ENCODE measurements around the gene POLN. TPM values are rescaled to one million over a fixed set of nuclear protein-coding genes. Genes with fewer than 3 reads are reported as not detected.

The POLN gene
- 1 to 10 TPM in 2 of 4 donors, under 1 TPM in 2; 0.27 to 2.6 (median 1.4) TPM for total RNA-seq

DNA sequence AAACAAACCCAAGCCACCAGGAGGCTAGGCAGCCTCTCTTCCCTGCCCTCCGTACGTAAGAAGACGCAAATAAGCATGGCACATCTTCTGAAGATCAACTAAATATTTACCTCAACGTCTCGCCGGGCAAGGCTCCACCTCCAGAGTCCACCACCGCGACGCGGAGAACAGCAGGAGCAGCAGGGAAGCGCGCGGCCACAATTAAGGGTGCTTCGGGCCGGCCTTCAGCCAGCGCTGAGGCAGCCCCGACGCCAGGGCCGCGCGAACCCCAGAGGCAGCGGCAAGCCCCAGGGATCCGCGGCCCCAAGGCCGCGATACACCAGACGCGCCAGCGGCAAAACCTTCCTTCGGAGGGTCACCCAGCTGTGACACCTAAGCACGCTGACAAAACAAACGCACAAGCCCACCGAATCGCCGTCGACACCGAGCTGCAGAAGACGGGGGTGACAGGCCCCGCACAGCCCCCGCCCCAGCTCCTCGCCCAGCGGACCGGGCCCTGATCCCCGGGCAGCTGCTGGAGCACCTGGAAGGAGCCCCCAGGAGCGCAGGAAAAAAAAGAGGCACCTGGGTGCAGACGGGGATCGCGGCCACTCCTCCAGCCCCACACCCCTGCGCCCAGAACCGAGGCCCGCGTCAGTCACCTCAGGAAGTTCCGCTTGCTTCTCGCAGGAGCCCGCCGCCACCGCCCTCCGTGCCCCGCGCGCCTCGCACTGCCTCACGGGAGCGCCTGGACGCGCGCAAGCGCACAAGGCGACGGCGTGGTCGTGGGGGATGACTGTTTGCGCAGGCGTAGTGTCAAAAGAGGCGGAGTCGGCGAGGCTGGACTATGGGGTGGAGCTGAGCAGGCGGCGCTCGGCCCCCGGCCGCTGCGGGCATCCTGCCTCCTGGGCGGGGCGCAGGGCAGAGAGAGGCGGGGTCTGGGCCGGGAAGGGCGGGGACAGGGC is at the start of gene POLN, which contains the start of gene HAUS3:
Gene POLN (minus strand): TSS at position 712 of the 944 bp plus-strand sequence. CDS start 12,890 bp downstream, outside the sequence.
Gene HAUS3 (minus strand): TSS at position 712 of the 944 bp plus-strand sequence. CDS start 1,175 bp downstream, outside the sequence.
- H3K36me3 ChIP-seq = peaks cover 0 to 6% (median under 1%) of the 10 kb centered on the region in 4 donors
- DNase-seq = peak; percentile 99
- H3K4me3 ChIP-seq = peak within 1 kb of the TSS; percentile 74 to 99 (median 94)
- TF ChIP-seq, protein P1, sequence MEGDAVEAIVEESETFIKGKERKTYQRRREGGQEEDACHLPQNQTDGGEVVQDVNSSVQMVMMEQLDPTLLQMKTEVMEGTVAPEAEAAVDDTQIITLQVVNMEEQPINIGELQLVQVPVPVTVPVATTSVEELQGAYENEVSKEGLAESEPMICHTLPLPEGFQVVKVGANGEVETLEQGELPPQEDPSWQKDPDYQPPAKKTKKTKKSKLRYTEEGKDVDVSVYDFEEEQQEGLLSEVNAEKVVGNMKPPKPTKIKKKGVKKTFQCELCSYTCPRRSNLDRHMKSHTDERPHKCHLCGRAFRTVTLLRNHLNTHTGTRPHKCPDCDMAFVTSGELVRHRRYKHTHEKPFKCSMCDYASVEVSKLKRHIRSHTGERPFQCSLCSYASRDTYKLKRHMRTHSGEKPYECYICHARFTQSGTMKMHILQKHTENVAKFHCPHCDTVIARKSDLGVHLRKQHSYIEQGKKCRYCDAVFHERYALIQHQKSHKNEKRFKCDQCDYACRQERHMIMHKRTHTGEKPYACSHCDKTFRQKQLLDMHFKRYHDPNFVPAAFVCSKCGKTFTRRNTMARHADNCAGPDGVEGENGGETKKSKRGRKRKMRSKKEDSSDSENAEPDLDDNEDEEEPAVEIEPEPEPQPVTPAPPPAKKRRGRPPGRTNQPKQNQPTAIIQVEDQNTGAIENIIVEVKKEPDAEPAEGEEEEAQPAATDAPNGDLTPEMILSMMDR (IDR thresholded peaks at IDR 0.05) = peak in 3 of 5 experiments; percentile 9 to 25 (median 10)
- peak; percentile 89 for TF ChIP-seq POLR2A (IDR thresholded peaks at IDR 0.05)
- peak; percentile 95 to 97 (median 96) for TF ChIP-seq POLR2AphosphoS5 (IDR thresholded peaks at IDR 0.05)
- no peak for TF ChIP-seq EP300 (IDR thresholded peaks at IDR 0.05; ENCODE audit: low read depth)
- H3K27ac ChIP-seq = peak within 1 kb of the TSS; percentile 90 to 97 (median 94)
- H3K9me3 ChIP-seq = no peaks in the 10 kb centered on the region
- in situ Hi-C loops (cut with MboI; ENCODE audit: low pct_ligation_motif_present in 1 of 4, low pct_unique_long_range_greater_than_20kb in 1 of 4, low sequenced_read_pairs in 3 of 4) (loop anchor here in 2 of 4 donors (25.0 kb wide), 2 partner anchors 171 to 221 kb away; partner anchors contain the start of genes CFAP99 (in 1 of the 2), RNF4 (in 1 of the 2) and ZFYVE28 (in 1 of the 2)), intact Hi-C loops (cut with DNase I; ENCODE audit: low total_unique reads) (no loop called here)
- peaks cover 28 to 71% (median 52%) of the 10 kb centered on the region in 4 donors for H3K4me1 ChIP-seq
- H3K27me3 ChIP-seq = no peaks in the 10 kb centered on the region
- 0% methylated on average over 66 of the region's 88 CpGs; no CpG with 5 or more reads in 1 of the 2 donors for whole genome bisulfite sequencing, 2 donors (ENCODE audit: low coverage in 1 of 2)

DNA sequence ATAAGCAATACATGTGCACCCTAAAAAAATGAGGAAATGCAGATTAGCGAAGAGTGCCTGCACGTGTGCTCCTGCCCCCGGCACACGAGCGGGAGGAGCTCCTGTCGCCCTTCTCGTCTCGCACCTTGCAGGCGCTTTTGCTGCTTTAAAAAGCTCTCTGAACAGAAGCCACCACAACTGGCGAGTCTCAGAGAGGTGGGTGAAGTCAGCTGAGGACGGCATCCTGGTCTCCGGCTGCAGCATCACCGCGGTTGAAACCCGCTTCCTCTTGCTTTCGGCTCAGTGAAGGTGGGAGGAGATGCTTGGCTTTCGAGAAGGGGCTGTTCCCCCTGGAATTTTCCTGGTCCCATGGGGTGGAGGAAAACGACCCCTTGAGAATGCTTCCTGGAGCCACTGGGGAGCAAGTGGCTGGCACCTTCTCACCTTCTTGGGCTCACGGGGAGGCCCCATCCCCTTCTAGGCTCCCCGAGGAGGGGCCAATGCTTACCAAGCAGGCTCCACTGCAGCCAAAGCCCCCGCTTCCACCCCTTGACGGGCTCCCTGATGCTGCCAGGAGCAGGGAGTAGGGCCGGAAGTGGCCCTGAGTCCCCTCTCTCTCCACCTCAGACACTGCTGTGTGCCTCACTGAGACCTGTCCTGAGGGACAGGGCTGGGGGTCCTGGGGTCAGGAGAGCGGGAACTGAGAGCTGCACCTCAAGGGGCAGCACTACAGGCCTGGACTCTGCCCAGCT is 49.2 kb upstream of the POLN start:
- H3K4me3 ChIP-seq = no peak overlapping the region
- peak; percentile 51 for DNase-seq
- no peaks in the 10 kb centered on the region for H3K4me1 ChIP-seq
- no peaks in the 10 kb centered on the region for H3K36me3 ChIP-seq
- H3K9me3 ChIP-seq = no peaks in the 10 kb centered on the region
- no peaks in the 10 kb centered on the region for H3K27me3 ChIP-seq
- TF ChIP-seq POLR2A (IDR thresholded peaks at IDR 0.05) = no peak
- H3K27ac ChIP-seq = no peak overlapping the region
- in situ Hi-C loops (cut with MboI; ENCODE audit: low pct_ligation_motif_present in 1 of 4, low pct_unique_long_range_greater_than_20kb in 1 of 4, low sequenced_read_pairs in 3 of 4) (no loop called here), intact Hi-C loops (cut with DNase I; ENCODE audit: low total_unique reads) (no loop called here)
- WGBS, 2 donors (ENCODE audit: low coverage in 1 of 2) = 75% methylated on average over 24 of the region's 24 CpGs; no CpG with 5 or more reads in 1 of the 2 donors

DNA sequence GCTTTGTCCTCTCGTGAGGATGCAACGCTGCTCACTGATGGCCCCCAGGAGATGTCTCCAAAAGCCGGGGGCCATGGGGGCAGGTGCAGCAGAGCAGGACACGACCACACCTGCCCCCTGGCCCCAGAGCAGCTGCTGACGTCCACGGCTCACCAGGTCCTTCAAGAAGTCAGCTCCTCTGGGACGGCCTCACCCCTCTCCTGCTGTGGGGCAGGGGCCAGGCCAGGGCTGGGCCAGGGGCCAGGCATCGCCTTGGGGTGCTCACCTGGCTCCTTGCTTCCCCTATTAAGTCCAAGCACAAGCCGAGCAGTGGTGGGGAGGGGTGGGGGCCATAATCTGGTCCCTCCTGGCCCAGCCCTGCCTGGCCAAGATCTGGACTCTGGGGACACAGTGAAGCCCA is 48.6 kb upstream of the POLN start:
- Histone ChIP-seq H3K9me3 (no peaks in the 10 kb centered on the region), H3K36me3 (no peaks in the 10 kb centered on the region), H3K27me3 (no peaks in the 10 kb centered on the region), H3K4me1 (no peaks in the 10 kb centered on the region), H3K27ac (no peak overlapping the region), H3K4me3 (no peak overlapping the region)
- in situ Hi-C loops (cut with MboI; ENCODE audit: low pct_ligation_motif_present in 1 of 4, low pct_unique_long_range_greater_than_20kb in 1 of 4, low sequenced_read_pairs in 3 of 4) = no loop called here
- DNase-seq = no peak
- TF ChIP-seq POLR2AphosphoS5 (IDR thresholded peaks at IDR 0.05) (no peak), EP300 (IDR thresholded peaks at IDR 0.05; ENCODE audit: low read depth) (no peak), POLR2A (IDR thresholded peaks at IDR 0.05) (no peak)
- TF ChIP-seq, protein P1 (IDR thresholded peaks at IDR 0.05) = no peak
- intact Hi-C loops (cut with DNase I; ENCODE audit: low total_unique reads) = no loop called here
- 93% methylated on average over 7 of the region's 9 CpGs; no CpG with 5 or more reads in 1 of the 2 donors for WGBS, 2 donors (ENCODE audit: low coverage in 1 of 2)

DNA sequence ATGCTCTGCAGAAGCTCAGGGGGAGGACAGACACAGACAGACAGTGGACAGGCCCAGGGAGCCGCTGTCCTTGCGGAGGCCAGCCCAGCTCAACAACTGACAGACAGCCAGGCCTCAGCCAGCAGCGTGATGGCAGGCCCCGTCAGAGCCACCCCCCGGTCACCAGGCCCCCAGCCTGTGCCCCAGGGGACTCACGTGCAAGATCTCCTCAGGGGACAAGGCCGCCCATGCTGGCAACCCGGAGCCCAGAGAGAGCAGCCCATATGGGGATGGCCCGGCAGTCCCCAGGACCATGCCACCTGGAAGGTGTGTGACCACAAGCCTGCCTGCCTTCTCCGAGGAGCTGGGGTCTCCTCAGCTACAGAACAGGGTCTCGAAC is 48.0 kb upstream of the POLN start:
- 91% methylated on average over 9 of the region's 11 CpGs; no CpG with 5 or more reads in 1 of the 2 donors for WGBS, 2 donors (ENCODE audit: low coverage in 1 of 2)
- no peak overlapping the region for H3K4me3 ChIP-seq
- no peak for TF ChIP-seq POLR2AphosphoS5 (IDR thresholded peaks at IDR 0.05)
- TF ChIP-seq, protein P1 (IDR thresholded peaks at IDR 0.05) = no peak
- TF ChIP-seq POLR2A (IDR thresholded peaks at IDR 0.05) = no peak
- no peak for TF ChIP-seq EP300 (IDR thresholded peaks at IDR 0.05; ENCODE audit: low read depth)
- H3K9me3 ChIP-seq = no peaks in the 10 kb centered on the region
- intact Hi-C loops (cut with DNase I; ENCODE audit: low total_unique reads) = no loop called here
- no peaks in the 10 kb centered on the region for H3K27me3 ChIP-seq
- H3K27ac ChIP-seq = no peak overlapping the region
- in situ Hi-C loops (cut with MboI; ENCODE audit: low pct_ligation_motif_present in 1 of 4, low pct_unique_long_range_greater_than_20kb in 1 of 4, low sequenced_read_pairs in 3 of 4) = no loop called here
- no peak for DNase-seq
- no peaks in the 10 kb centered on the region for H3K4me1 ChIP-seq
- H3K36me3 ChIP-seq = no peaks in the 10 kb centered on the region

All from transverse colon (tissue), 4 donors.